Loucy (cell line): ENCODE data around the gene ELMOD1.

Source experiments
- H2AFZ ChIP-seq: fragments of 200-600 bp; sonication (generic); 2 replicates; pipeline ENCODE4 v1.6.0; 2016; ENCODE audit warnings: antibody characterized with exemption, mild to moderate bottlenecking, low read length, moderate library complexity
- H3F3A ChIP-seq: fragments of 200-600 bp; 2 replicates; pipeline ENCODE4 v1.6.0; 2016; ENCODE audit warnings: antibody characterized with exemption, low read depth, mild to moderate bottlenecking
- H3K27me3 ChIP-seq: fragments of 200-600 bp; sonication (generic); 2 replicates; pipeline ENCODE4 v1.6.1; 2014; ENCODE audit warnings: low read length, mild to moderate bottlenecking; ENCODE audit not compliant: insufficient read depth, poor library complexity, severe bottlenecking
- H3K36me3 ChIP-seq: fragments of 200-600 bp; sonication (generic); 2 replicates; pipeline ENCODE4 v1.6.1; 2016; ENCODE audit warnings: low read length; ENCODE audit not compliant: insufficient read depth
- H3K4me1 ChIP-seq: fragments of 200-600 bp; sonication (generic); 2 replicates; pipeline ENCODE4 v1.5.1; 2014; ENCODE audit warnings: low read length, mild to moderate bottlenecking; ENCODE audit not compliant: insufficient read depth, poor library complexity, severe bottlenecking
- H3K4me2 ChIP-seq: fragments of 200-600 bp; sonication (generic); 2 replicates; pipeline ENCODE4 v1.6.0; 2014; ENCODE audit warnings: antibody characterized with exemption, low read length, low read depth, mild to moderate bottlenecking; ENCODE audit not compliant: poor library complexity, severe bottlenecking
- H3K4me3 ChIP-seq: fragments of 200-600 bp; sonication (generic); 2 replicates; pipeline ENCODE4 v1.5.1; 2014; ENCODE audit warnings: low read length, mild to moderate bottlenecking, mixed read lengths; ENCODE audit not compliant: poor library complexity, severe bottlenecking
- H3K79me2 ChIP-seq: fragments of 200-600 bp; sonication (generic); 2 replicates; pipeline ENCODE4 v1.6.1; 2014; ENCODE audit warnings: low read length; ENCODE audit not compliant: insufficient read depth
- H3K9ac ChIP-seq: fragments of 200-600 bp; sonication (generic); 2 replicates; pipeline ENCODE4 v1.6.0; 2014; ENCODE audit warnings: mild to moderate bottlenecking, low read depth, low read length, moderate library complexity; ENCODE audit not compliant: poor library complexity, severe bottlenecking
- H3K9me2 ChIP-seq: fragments of 200-600 bp; sonication (generic); replicated peaks from 2 replicates; pipeline ENCODE4 v1.6.1; 2016; ENCODE audit warnings: low read depth, low read length, mixed read lengths
- H3K9me3 ChIP-seq: fragments of 200-600 bp; sonication (generic); 2 replicates; pipeline ENCODE4 v1.6.1; 2014; ENCODE audit warnings: mild to moderate bottlenecking, antibody characterized with exemption, low read length, low read depth; ENCODE audit not compliant: insufficient read depth
- H4K20me1 ChIP-seq: fragments of 200-600 bp; sonication (generic); 2 replicates; pipeline ENCODE4 v1.6.0; 2014; ENCODE audit warnings: antibody characterized with exemption, low read length, mild to moderate bottlenecking; ENCODE audit not compliant: insufficient read depth, poor library complexity, severe bottlenecking
- EZH2phosphoT487 ChIP-seq: fragments of 200-600 bp; IDR thresholded peaks from 2 replicates; pipeline ENCODE4 v1.6.1; 2018; ENCODE audit warnings: antibody characterized with exemption, mild to moderate bottlenecking, moderate library complexity, borderline replicate concordance
- TF ChIP-seq, protein P1 (sequence below): fragments of 200-600 bp; sonication (generic); conservative IDR thresholded peaks from 2 replicates; pipeline ENCODE4 v1.5.1; 2014; ENCODE audit warnings: mild to moderate bottlenecking, antibody characterized with exemption, low read length

ELMOD1 gene

DNA sequence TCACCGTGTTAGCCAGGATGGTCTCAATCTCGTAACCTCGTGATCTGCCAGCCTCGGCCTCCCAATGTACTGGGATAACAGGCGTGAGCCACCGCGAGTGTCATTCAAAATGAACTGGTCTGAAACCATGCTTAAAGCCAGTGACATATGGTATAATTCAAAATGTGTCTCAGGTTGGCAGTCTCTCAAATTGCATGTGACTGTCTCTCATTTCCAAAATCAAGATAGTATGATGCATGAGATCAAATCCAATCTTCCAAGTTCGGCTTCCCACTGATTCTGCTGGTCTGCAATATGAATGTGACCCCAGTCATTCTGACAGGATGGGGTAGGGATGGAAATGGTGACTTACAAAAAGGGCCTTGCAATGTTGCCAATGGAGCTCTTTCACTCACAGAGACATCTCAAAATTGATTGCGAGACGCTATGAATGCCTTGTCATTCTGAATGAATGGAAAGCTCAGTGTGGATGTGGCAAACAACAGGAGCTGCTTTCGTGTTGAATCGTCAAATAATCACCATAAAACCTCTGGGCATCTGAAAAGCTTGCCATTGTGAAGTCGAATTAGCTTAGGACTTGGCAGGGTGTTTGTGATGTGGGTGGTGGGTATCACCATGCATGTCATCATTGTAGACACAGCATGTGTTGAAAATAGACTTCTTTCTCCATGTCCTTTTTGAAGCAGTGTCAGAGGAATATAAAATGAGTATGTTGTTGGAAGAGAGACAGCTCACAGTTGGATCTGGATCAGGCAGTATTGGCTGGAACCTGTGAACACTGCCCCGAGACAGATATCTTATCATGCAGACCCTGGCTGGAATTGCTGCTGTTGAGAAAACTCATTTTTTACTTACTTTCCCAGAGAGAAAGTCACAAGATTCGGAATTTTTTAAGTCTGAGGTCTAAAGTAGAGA lies 108.7 kb downstream of the ELMOD1 start:
- Histone ChIP-seq H3K4me2 (no peak overlapping the region), H3K9me2 (no peaks in the 10 kb centered on the region), H3K9ac (no peak overlapping the region), H3F3A (no peaks in the 10 kb centered on the region), H4K20me1 (no peaks in the 10 kb centered on the region), H3K4me1 (no peaks in the 10 kb centered on the region), H3K36me3 (no peaks in the 10 kb centered on the region), H3K9me3 (no peaks in the 10 kb centered on the region), H3K79me2 (no peaks in the 10 kb centered on the region), H3K27me3 (no peaks in the 10 kb centered on the region), H2AFZ (no peak overlapping the region), H3K4me3 (no peak overlapping the region)
- TF ChIP-seq EZH2phosphoT487: no peak
- TF ChIP-seq, protein P1, sequence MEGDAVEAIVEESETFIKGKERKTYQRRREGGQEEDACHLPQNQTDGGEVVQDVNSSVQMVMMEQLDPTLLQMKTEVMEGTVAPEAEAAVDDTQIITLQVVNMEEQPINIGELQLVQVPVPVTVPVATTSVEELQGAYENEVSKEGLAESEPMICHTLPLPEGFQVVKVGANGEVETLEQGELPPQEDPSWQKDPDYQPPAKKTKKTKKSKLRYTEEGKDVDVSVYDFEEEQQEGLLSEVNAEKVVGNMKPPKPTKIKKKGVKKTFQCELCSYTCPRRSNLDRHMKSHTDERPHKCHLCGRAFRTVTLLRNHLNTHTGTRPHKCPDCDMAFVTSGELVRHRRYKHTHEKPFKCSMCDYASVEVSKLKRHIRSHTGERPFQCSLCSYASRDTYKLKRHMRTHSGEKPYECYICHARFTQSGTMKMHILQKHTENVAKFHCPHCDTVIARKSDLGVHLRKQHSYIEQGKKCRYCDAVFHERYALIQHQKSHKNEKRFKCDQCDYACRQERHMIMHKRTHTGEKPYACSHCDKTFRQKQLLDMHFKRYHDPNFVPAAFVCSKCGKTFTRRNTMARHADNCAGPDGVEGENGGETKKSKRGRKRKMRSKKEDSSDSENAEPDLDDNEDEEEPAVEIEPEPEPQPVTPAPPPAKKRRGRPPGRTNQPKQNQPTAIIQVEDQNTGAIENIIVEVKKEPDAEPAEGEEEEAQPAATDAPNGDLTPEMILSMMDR: no peak

DNA sequence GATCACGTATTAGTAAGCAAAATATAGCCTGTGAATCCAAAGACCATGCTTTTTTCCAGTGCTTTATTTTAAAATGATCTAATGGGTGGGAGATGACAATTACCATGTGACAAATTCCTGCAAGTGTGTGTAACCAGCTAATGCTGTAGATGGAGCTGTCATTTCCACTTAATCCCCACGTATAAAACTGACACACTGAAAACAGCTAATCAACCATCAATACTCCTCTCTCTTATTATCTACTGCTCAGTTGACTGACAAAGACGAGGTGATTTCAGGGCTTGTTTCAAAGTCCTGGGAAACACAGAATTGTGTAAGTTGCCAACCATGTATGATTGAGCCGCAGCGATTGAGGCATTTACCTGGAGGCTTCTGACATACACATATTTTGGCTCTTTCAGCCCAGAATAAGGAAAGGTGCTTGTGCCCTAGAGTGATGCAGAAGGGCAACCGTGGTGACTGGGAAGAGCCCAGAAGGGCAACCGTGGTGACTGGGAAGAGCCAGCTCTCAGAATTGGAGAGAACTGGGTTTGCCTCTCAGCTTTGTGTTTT lies 111.2 kb downstream of the ELMOD1 start:
- no peaks in the 10 kb centered on the region for H3K9me2 ChIP-seq
- TF ChIP-seq EZH2phosphoT487: no peak
- TF ChIP-seq, protein P1: no peak
- no peak overlapping the region for H3K4me3 ChIP-seq
- no peak overlapping the region for H3K4me2 ChIP-seq
- H3K27me3 ChIP-seq: no peaks in the 10 kb centered on the region
- H3K4me1 ChIP-seq: no peaks in the 10 kb centered on the region
- H3K9ac ChIP-seq: no peak overlapping the region
- no peaks in the 10 kb centered on the region for H3K36me3 ChIP-seq
- no peaks in the 10 kb centered on the region for H4K20me1 ChIP-seq
- 0 out of 2 replicates have a peak, but pooled peaks cover 2% of the 10 kb centered on the region for H3K9me3 ChIP-seq
- no peaks in the 10 kb centered on the region for H3F3A ChIP-seq
- no peaks in the 10 kb centered on the region for H3K79me2 ChIP-seq
- no peak overlapping the region for H2AFZ ChIP-seq

DNA sequence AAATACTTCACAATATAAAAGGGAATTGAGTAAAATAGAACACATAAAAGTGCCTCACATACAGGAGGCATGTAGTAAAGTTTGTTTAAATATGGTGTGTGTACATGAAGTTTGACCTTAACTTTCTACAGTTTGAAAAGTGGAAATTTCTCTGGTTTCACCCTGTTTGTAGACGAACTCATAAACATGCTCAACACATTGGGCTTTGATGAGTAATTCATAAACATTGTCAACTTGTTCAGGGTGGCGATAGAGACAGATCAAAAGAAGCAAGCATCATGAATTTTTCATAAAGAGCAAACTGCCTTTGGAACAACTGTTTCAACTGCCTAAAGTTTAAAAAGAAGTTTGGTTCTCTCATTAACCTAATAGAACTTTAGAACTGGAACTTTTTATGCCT lies 111.8 kb downstream of the ELMOD1 start:
- Histone ChIP-seq H3K9ac (no peak overlapping the region), H3K9me3 (0 out of 2 replicates have a peak, but pooled peaks cover 2% of the 10 kb centered on the region), H4K20me1 (no peaks in the 10 kb centered on the region), H3K4me2 (no peak overlapping the region), H3K4me1 (no peaks in the 10 kb centered on the region), H3K27me3 (no peaks in the 10 kb centered on the region), H3K36me3 (no peaks in the 10 kb centered on the region), H2AFZ (no peak overlapping the region), H3K9me2 (no peaks in the 10 kb centered on the region), H3K79me2 (no peaks in the 10 kb centered on the region), H3K4me3 (no peak overlapping the region), H3F3A (no peaks in the 10 kb centered on the region)
- TF ChIP-seq EZH2phosphoT487: no peak
- TF ChIP-seq, protein P1: no peak
